GM12878 (cell line): ENCODE results near the gene DFFB.

Experiments
- BRCA1 ChIP-seq: IDR thresholded peaks from 2 replicates; pipeline ENCODE4 v1.6.1; 2011; ENCODE audit warnings: low read depth, low read length, improper control_type of control experiment
- HCFC1 ChIP-seq: fragments of 150-350 bp; IDR thresholded peaks from 2 replicates; pipeline ENCODE4 v1.6.1; 2014; ENCODE audit warnings: low read length
- MYC ChIP-seq: IDR thresholded peaks from 2 replicates; pipeline ENCODE4 v1.6.1; 2011; ENCODE audit warnings: mild to moderate bottlenecking, low read length, moderate library complexity, inconsistent platforms; ENCODE audit not compliant: insufficient read depth, insufficient replicate concordance, insufficient read length, severe bottlenecking
- POLR2A ChIP-seq: IDR thresholded peaks from 2 replicates; pipeline ENCODE4 v1.6.1; 2011; ENCODE audit warnings: low read depth, mild to moderate bottlenecking, low read length
- POLR2AphosphoS5 ChIP-seq: IDR thresholded peaks from 2 replicates; pipeline ENCODE4 v1.6.1; 2011; ENCODE audit warnings: mild to moderate bottlenecking, low read length, inconsistent platforms
- POU2F2 ChIP-seq: IDR thresholded peaks from 3 replicates; pipeline ENCODE4 v1.6.1; 2011; ENCODE audit warnings: low read depth, mild to moderate bottlenecking, low read length, borderline replicate concordance
- RAD21 ChIP-seq: IDR thresholded peaks from 2 replicates; pipeline ENCODE4 v1.6.1; 2011; ENCODE audit warnings: mild to moderate bottlenecking, low read depth, low read length, moderate library complexity; ENCODE audit not compliant: insufficient read depth
- RAD51 ChIP-seq: fragments of 450-650 bp; IDR thresholded peaks from 2 replicates; pipeline ENCODE4 v1.6.1; 2016; ENCODE audit warnings: moderate library complexity, mild to moderate bottlenecking, inconsistent platforms
- RFX5 ChIP-seq: IDR thresholded peaks from 2 replicates; pipeline ENCODE4 v1.6.1; 2011; ENCODE audit warnings: low read depth, low read length, improper control_type of control experiment
- WRNIP1 ChIP-seq: IDR thresholded peaks from 2 replicates; pipeline ENCODE4 v1.6.1; 2011; ENCODE audit warnings: low read depth, low read length, improper control_type of control experiment, borderline replicate concordance
- ZNF207 ChIP-seq: fragments of 450-650 bp; IDR thresholded peaks from 2 replicates; pipeline ENCODE4 v1.6.1; 2014; ENCODE audit warnings: antibody characterized with exemption, mild to moderate bottlenecking, borderline replicate concordance
- ZNF274 ChIP-seq: IDR thresholded peaks from one replicate; pipeline ENCODE4 v1.8.0; 2011; ENCODE audit not compliant: insufficient read length, insufficient read depth
- TF ChIP-seq, protein P1 (sequence below), 3 experiments: IDR thresholded peaks in 2 of 3; conservative IDR thresholded peaks in 1 of 3; 2 replicates each; pipeline ENCODE4 v1.5.1; 2011; ENCODE audit warnings: low read depth in 3 of 3, low read length in 3 of 3, mild to moderate bottlenecking in 3 of 3, control low read depth in 2 of 3, moderate library complexity in 2 of 3, inconsistent platforms in 1 of 3, mixed read lengths in 1 of 3; ENCODE audit not compliant: control insufficient read depth in 2 of 3, insufficient read depth in 1 of 3; ENCODE audit errors: extremely low read depth in 1 of 3
- TF ChIP-seq, protein P2 (sequence below): IDR thresholded peaks from 2 replicates; pipeline ENCODE4 v1.6.1; 2011; ENCODE audit warnings: low read depth, low read length, improper control_type of control experiment, borderline replicate concordance

DNA sequence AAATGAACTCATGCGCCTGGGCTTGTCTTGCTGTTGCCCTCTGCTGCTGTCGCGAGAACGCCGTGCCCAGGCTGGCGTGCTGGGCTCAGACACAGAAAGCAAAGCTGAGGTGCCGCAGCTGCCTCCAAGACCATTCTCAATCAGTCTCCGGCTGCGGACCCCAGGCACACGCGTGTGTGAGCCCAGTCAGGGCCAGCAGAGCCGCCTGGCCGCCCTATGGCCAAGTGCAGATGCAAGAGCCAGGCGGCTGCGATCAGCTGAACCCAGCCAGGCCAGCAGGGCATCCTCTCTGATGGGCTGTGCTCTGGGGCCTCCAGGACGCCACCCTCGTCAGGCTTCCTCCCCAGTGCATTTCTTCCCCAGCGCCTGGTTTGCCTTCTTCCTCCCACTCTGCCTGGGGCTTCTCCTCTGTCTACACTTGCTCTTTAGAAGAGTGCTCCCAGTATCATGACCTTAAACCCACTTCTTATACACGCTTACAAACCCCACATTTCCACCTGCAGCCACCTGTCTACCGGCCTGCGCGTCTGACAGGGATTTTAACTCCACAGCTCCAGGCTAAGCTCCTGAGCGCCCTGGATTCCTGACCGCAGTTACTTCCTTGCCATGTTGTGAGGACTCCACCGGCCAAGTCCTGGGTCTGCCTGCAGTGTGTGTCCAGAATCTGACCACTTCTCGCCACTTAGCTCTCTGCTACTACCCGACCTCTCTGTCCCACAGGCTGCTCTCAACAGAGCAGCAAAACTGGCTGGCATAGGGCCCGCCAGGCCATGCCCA, 39.3 kb upstream of the DFFB start:
- TF ChIP-seq POLR2A (no peak), WRNIP1 (no peak), MYC (no peak), RFX5 (no peak), RAD21 (no peak), ZNF207 (no peak), ZNF274 (no peak), HCFC1 (no peak), BRCA1 (no peak), POLR2AphosphoS5 (no peak), RAD51 (no peak), POU2F2 (no peak)
- TF ChIP-seq, protein P1, sequence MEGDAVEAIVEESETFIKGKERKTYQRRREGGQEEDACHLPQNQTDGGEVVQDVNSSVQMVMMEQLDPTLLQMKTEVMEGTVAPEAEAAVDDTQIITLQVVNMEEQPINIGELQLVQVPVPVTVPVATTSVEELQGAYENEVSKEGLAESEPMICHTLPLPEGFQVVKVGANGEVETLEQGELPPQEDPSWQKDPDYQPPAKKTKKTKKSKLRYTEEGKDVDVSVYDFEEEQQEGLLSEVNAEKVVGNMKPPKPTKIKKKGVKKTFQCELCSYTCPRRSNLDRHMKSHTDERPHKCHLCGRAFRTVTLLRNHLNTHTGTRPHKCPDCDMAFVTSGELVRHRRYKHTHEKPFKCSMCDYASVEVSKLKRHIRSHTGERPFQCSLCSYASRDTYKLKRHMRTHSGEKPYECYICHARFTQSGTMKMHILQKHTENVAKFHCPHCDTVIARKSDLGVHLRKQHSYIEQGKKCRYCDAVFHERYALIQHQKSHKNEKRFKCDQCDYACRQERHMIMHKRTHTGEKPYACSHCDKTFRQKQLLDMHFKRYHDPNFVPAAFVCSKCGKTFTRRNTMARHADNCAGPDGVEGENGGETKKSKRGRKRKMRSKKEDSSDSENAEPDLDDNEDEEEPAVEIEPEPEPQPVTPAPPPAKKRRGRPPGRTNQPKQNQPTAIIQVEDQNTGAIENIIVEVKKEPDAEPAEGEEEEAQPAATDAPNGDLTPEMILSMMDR (IDR thresholded peaks at IDR 0.05 in 2 of 3, conservative IDR thresholded peaks at IDR 0.05 in 1 of 3; ENCODE audit: control insufficient read depth in 2 of 3, extremely low read depth in 1 of 3, insufficient read depth in 1 of 3, low read depth in 3 of 3, low read length in 3 of 3) = no peak
- TF ChIP-seq, protein P2, sequence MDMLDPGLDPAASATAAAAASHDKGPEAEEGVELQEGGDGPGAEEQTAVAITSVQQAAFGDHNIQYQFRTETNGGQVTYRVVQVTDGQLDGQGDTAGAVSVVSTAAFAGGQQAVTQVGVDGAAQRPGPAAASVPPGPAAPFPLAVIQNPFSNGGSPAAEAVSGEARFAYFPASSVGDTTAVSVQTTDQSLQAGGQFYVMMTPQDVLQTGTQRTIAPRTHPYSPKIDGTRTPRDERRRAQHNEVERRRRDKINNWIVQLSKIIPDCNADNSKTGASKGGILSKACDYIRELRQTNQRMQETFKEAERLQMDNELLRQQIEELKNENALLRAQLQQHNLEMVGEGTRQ = no peak
